ENCODE measurements around the gene ASB2. TPM values are rescaled to one million over a fixed set of nuclear protein-coding genes. Genes with fewer than 3 reads are reported as not detected.
A peak's percentile ranks its signal among the peaks of the same experiment; 100 is the strongest.

The ASB2 gene
- total and polyA plus RNA-seq, 2 of the 13 experiments (the other 11 are each of a cell fraction or from before 2014, with no cell fraction given) = 0.82 to 4.1 TPM

GRCh38 chr14:93936926-93937325, 39.4 kb downstream of the ASB2 start:
- no peak overlapping the region for H3K4me3 ChIP-seq (replicated peaks in 1 of 3; ENCODE audit: insufficient read depth in 1 of 3, low read depth in 2 of 3, low read length in 3 of 3)
- TF ChIP-seq ZFYVE20 (CRISPR knock-in tag; IDR thresholded peaks at IDR 0.05; ENCODE audit: borderline replicate concordance, low read depth) (no peak), SOX13 (IDR thresholded peaks at IDR 0.05) (no peak), SOX13 (CRISPR knock-in tag; conservative IDR thresholded peaks at IDR 0.05 in 1 of 2, IDR thresholded peaks at IDR 0.05 in 1 of 2) (no peak), KLF9 (CRISPR knock-in tag; IDR thresholded peaks at IDR 0.05; ENCODE audit: low read depth) (no peak), ZNF263 (CRISPR knock-in tag; IDR thresholded peaks at IDR 0.05) (no peak), YY1 (IDR thresholded peaks at IDR 0.05; ENCODE audit: insufficient read depth, insufficient replicate concordance, low read depth, low read length) (no peak), ISX (CRISPR knock-in tag; conservative IDR thresholded peaks at IDR 0.05) (no peak), ZNF562 (CRISPR knock-in tag; IDR thresholded peaks at IDR 0.05; ENCODE audit: borderline replicate concordance) (no peak)
- no peak overlapping the region for H3K4me2 ChIP-seq (ENCODE audit: low read depth, low read length)
- H3K36me3 ChIP-seq (replicated peaks in 1 of 2; ENCODE audit: control insufficient read depth in 1 of 2, insufficient read depth in 2 of 2, low read length in 2 of 2) = no peaks in the 10 kb centered on the region
- H3K4me1 ChIP-seq (ENCODE audit: insufficient read depth, low read length) = peaks cover 9% of the 10 kb centered on the region
- H4K20me1 ChIP-seq (ENCODE audit: insufficient read depth, low read length) = no peaks in the 10 kb centered on the region
- DNase-seq (ENCODE audit: low spot score) (no peak), FAIRE-seq (no peak), ATAC-seq (no peak)
- ChIA-PET POLR2A (interaction anchor here (2.0 kb wide), 1 partner anchor 10 kb away, joined by 4 read pairs; the partner anchor contains the start of gene FAM181A), CTCF (ENCODE audit: low intra/inter-chr PET ratio, low total read pairs) (interaction anchor here (0.9 to 1.4 kb wide), 4 partner anchors 33 to 282 kb away, joined by 3 to 5 read pairs (median 4); no protein-coding TSS in a partner anchor)
- 80% methylated on average over 1 of the region's 6 CpGs for WGBS (ENCODE audit: low lambda C conversion rate)
- H3K9me3 ChIP-seq (ENCODE audit: low read length) = no peaks in the 10 kb centered on the region
- intact Hi-C loops (cut with micrococcal nuclease; ENCODE audit: unreplicated experiment) (loop anchor here (1.0 kb wide), 1 partner anchor 282 kb away; no protein-coding TSS in a partner anchor), in situ Hi-C loops (cut with HindIII; ENCODE audit: extremely low pct_ligation_motif_present, low pct_unique_long_range_greater_than_20kb) (loop anchor here (5.0 kb wide), 1 partner anchor 35 kb away; no protein-coding TSS in a partner anchor)
- no peak overlapping the region for H3K9ac ChIP-seq (ENCODE audit: insufficient read depth, low read depth, low read length)
- no peak overlapping the region for H3K27ac ChIP-seq (ENCODE audit: extremely low read length, insufficient read depth, low read length)
- no peaks in the 10 kb centered on the region for H3K79me2 ChIP-seq (ENCODE audit: insufficient read depth, low read length)
- H3K27me3 ChIP-seq (ENCODE audit: control insufficient read depth in 1 of 2, insufficient read depth in 2 of 2, low read length in 2 of 2) = no peaks in the 10 kb centered on the region; a peak in 1 of 5 replicates
- no TSS peak for BruUV-seq (replicated peaks)
- H2AFZ ChIP-seq (ENCODE audit: low read length) = no peak overlapping the region

GRCh38 chr14:93936245-93936644, 40.1 kb downstream of the ASB2 start:
- no peak overlapping the region for H2AFZ ChIP-seq (ENCODE audit: low read length)
- H3K4me3 ChIP-seq (replicated peaks in 1 of 3; ENCODE audit: insufficient read depth in 1 of 3, low read depth in 2 of 3, low read length in 3 of 3) = no peak overlapping the region
- H3K9me3 ChIP-seq (ENCODE audit: low read length) = no peaks in the 10 kb centered on the region
- 23% methylated on average over 5 of the region's 5 CpGs for WGBS (ENCODE audit: low lambda C conversion rate)
- H3K79me2 ChIP-seq (ENCODE audit: insufficient read depth, low read length) = no peaks in the 10 kb centered on the region
- no peak overlapping the region for H3K4me2 ChIP-seq (ENCODE audit: low read depth, low read length)
- ATAC-seq = peak; percentile 58
- H3K27me3 ChIP-seq (ENCODE audit: control insufficient read depth in 1 of 2, insufficient read depth in 2 of 2, low read length in 2 of 2) = no peaks in the 10 kb centered on the region; a peak in 1 of 5 replicates
- H3K4me1 ChIP-seq (ENCODE audit: insufficient read depth, low read length) = peaks cover 2% of the 10 kb centered on the region; the same call in 1 of the 2 replicates
- no peaks in the 10 kb centered on the region for H3K36me3 ChIP-seq (replicated peaks in 1 of 2; ENCODE audit: control insufficient read depth in 1 of 2, insufficient read depth in 2 of 2, low read length in 2 of 2)
- intact Hi-C loops (cut with micrococcal nuclease; ENCODE audit: unreplicated experiment) (loop anchor here (1.0 kb wide), 1 partner anchor 281 kb away; no protein-coding TSS in a partner anchor), in situ Hi-C loops (cut with HindIII; ENCODE audit: extremely low pct_ligation_motif_present, low pct_unique_long_range_greater_than_20kb) (loop anchor here (5.0 kb wide), 1 partner anchor 36 kb away; no protein-coding TSS in a partner anchor)
- FAIRE-seq = peak; percentile 48
- POLR2A ChIA-PET = interaction anchor here (2.0 kb wide), 1 partner anchor 9 kb away, joined by 4 read pairs; the partner anchor contains the start of gene FAM181A
- CTCF ChIA-PET (ENCODE audit: low intra/inter-chr PET ratio, low total read pairs) = interaction anchor here (0.9 to 1.4 kb wide), 4 partner anchors 34 to 281 kb away, joined by 3 to 5 read pairs (median 4); no protein-coding TSS in a partner anchor
- H4K20me1 ChIP-seq (ENCODE audit: insufficient read depth, low read length) = no peaks in the 10 kb centered on the region
- DNase-seq (ENCODE audit: low spot score) = no peak
- no peak overlapping the region for H3K9ac ChIP-seq (ENCODE audit: insufficient read depth, low read depth, low read length)
- BruUV-seq (replicated peaks) = no TSS peak
- 0 out of 2 replicates have a peak, but pooled peaks have one; percentile 11 for TF ChIP-seq RAD21 (CRISPR knock-in tag; IDR thresholded peaks at IDR 0.05)
- peak; percentile 16; the same call in 1 of the 2 replicates for TF ChIP-seq SMC3 (IDR thresholded peaks at IDR 0.05; ENCODE audit: low read length)
- TF ChIP-seq STAG1 (CRISPR knock-in tag; IDR thresholded peaks at IDR 0.05) = peak; percentile 82
- TF ChIP-seq ZNF337 (CRISPR knock-in tag; IDR thresholded peaks at IDR 0.05; ENCODE audit: borderline replicate concordance, low read depth) = no peak
- TF ChIP-seq HDAC2 (CRISPR knock-in tag; IDR thresholded peaks at IDR 0.05) = 0 out of 2 replicates have a peak, but pooled peaks have one; percentile 14
- peak; percentile 83 for TF ChIP-seq CTCF (CRISPR knock-in tag; IDR thresholded peaks at IDR 0.05)
- no peak overlapping the region for H3K27ac ChIP-seq (ENCODE audit: extremely low read length, insufficient read depth, low read length)
